PC-9 (cell line): ENCODE data around the gene HMSD. TPM values are rescaled to one million over a fixed set of nuclear protein-coding genes. Genes with fewer than 3 reads are reported as not detected.

Experiments
- BruUV-seq: library from RNA; stranded (reverse); fragments of 400-500 nt; replicated peaks from 2 replicates; lab custom pipeline; 2021; lab: Mats Ljungman, UMichigan
- CTCF ChIA-PET: fragments of 300-600 bp; sonication (Branson Sonifier 250); formaldehyde crosslinking; loops from one replicate; lab custom pipeline; 2022; ENCODE audit warnings: antibody characterized with exemption; lab: Charles Lee
- POLR2A ChIA-PET: fragments of 300-600 bp; sonication (Branson Sonifier 250); formaldehyde crosslinking; loops from one replicate; lab custom pipeline; 2022; ENCODE audit warnings: antibody characterized with exemption; ENCODE audit not compliant: unreplicated experiment; lab: Charles Lee
- DNase-seq, 2 experiments: peaks; one replicate each; pipeline versions ENCODE4 v3.0.0 to v3.0.0-alpha.2; 2015 to 2022; ENCODE audit warnings: mixed read lengths in 1 of 2
- H2AFZ ChIP-seq: fragments of 200-600 bp; sonication (generic); 2 replicates; pipeline ENCODE4 v1.8.1; 2017; ENCODE audit warnings: antibody characterized with exemption
- H3F3A ChIP-seq: fragments of 200-600 bp; sonication (generic); 2 replicates; pipeline ENCODE4 v1.8.1; 2017; ENCODE audit warnings: antibody characterized with exemption, mild to moderate bottlenecking, low read depth; ENCODE audit not compliant: insufficient read depth
- H3K27ac ChIP-seq: fragments of 200-600 bp; sonication (generic); 2 replicates; pipeline ENCODE4 v1.6.1; 2016; ENCODE audit warnings: mixed run types
- H3K27me3 ChIP-seq: fragments of 200-600 bp; sonication (generic); 2 replicates; pipeline ENCODE4 v1.6.1; 2016; ENCODE audit warnings: low read depth, mixed run types; ENCODE audit not compliant: insufficient read depth
- H3K36me3 ChIP-seq: fragments of 200-600 bp; sonication (generic); 2 replicates; pipeline ENCODE4 v1.6.1; 2016; ENCODE audit warnings: low read depth, mixed run types
- H3K4me1 ChIP-seq: fragments of 200-600 bp; sonication (generic); replicated peaks from 2 replicates; pipeline ENCODE4 v1.6.1; 2016; ENCODE audit warnings: mixed run types; ENCODE audit not compliant: insufficient read depth
- H3K4me2 ChIP-seq: fragments of 200-600 bp; sonication (generic); 2 replicates; pipeline ENCODE4 v1.6.1; 2017; ENCODE audit warnings: mixed run types
- H3K4me3 ChIP-seq: fragments of 200-600 bp; sonication (generic); 2 replicates; pipeline ENCODE4 v1.6.1; 2016; ENCODE audit warnings: mixed run types
- H3K79me2 ChIP-seq: fragments of 200-600 bp; sonication (generic); 2 replicates; pipeline ENCODE4 v1.6.1; 2017; ENCODE audit warnings: low read depth, mixed run types
- H3K9me2 ChIP-seq: fragments of 200-600 bp; sonication (generic); 2 replicates; pipeline ENCODE4 v1.8.1; 2017; ENCODE audit warnings: mild to moderate bottlenecking; ENCODE audit not compliant: insufficient read depth
- H3K9me3 ChIP-seq: fragments of 200-600 bp; sonication (generic); 2 replicates; pipeline ENCODE4 v1.8.1; 2016; ENCODE audit warnings: low read depth; ENCODE audit not compliant: insufficient read depth
- H4K20me1 ChIP-seq: fragments of 200-600 bp; sonication (generic); 2 replicates; pipeline ENCODE4 v1.8.1; 2017; ENCODE audit not compliant: insufficient read depth
- EZH2 ChIP-seq: fragments of 200-600 bp; sonication (generic); IDR thresholded peaks from 2 replicates; pipeline ENCODE4 v1.8.0; 2017; ENCODE audit warnings: antibody characterized with exemption, low read depth
- intact Hi-C: fragments of 100-400 bp; cut with micrococcal nuclease; formaldehyde crosslinking; loops from one replicate; pipeline ENCODE4 v1.10.0; 2022; ENCODE audit not compliant: unreplicated experiment
- total RNA-seq: library from RNA; stranded (reverse); gene quantifications from 2 replicates; pipeline ENCODE4 v1.2.3, GENCODE V29; 2021
- TF ChIP-seq, protein P1 (sequence below): fragments of 200-600 bp; sonication (generic); conservative IDR thresholded peaks from 2 replicates; pipeline ENCODE4 v1.6.1; 2017; ENCODE audit warnings: mixed run types, antibody characterized with exemption, mild to moderate bottlenecking, moderate library complexity

HMSD gene
- total RNA-seq, 1 experiment from 2014 or later: not detected

DNA sequence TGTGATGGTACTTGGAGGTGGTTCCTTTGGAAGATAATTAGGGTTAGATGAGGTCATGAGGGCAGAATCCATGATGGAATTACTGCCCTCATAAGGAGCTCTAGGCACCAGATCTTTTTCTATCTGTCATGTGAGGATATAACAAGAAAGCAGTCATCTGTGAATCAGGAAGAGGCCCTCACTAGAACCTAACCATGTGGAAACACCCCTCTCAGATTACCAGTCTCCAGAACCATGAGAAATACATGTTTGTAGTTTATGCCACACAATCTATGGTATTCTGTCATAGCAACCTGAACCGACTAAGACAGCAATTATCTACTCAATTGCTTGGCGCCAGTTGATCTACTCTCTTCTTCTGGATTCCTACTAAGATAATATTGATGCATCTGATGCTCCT lies 43.7 kb upstream of the HMSD start:
- Histone ChIP-seq H3K4me3 (no peak overlapping the region), H3K4me1 (no peaks in the 10 kb centered on the region), H3K9me3 (no peaks in the 10 kb centered on the region), H2AFZ (no peak overlapping the region), H3K27ac (no peak overlapping the region), H3K9me2 (no peaks in the 10 kb centered on the region), H4K20me1 (no peaks in the 10 kb centered on the region), H3F3A (no peaks in the 10 kb centered on the region), H3K4me2 (no peak overlapping the region), H3K27me3 (no peaks in the 10 kb centered on the region), H3K79me2 (no peaks in the 10 kb centered on the region), H3K36me3 (no peaks in the 10 kb centered on the region)
- ChIA-PET POLR2A (no interaction called here), CTCF (no interaction called here)
- TF ChIP-seq, protein P1, sequence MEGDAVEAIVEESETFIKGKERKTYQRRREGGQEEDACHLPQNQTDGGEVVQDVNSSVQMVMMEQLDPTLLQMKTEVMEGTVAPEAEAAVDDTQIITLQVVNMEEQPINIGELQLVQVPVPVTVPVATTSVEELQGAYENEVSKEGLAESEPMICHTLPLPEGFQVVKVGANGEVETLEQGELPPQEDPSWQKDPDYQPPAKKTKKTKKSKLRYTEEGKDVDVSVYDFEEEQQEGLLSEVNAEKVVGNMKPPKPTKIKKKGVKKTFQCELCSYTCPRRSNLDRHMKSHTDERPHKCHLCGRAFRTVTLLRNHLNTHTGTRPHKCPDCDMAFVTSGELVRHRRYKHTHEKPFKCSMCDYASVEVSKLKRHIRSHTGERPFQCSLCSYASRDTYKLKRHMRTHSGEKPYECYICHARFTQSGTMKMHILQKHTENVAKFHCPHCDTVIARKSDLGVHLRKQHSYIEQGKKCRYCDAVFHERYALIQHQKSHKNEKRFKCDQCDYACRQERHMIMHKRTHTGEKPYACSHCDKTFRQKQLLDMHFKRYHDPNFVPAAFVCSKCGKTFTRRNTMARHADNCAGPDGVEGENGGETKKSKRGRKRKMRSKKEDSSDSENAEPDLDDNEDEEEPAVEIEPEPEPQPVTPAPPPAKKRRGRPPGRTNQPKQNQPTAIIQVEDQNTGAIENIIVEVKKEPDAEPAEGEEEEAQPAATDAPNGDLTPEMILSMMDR: no peak
- TF ChIP-seq EZH2: no peak
- intact Hi-C loops: no loop called here
- DNase-seq: no peak
- no TSS peak for BruUV-seq

DNA sequence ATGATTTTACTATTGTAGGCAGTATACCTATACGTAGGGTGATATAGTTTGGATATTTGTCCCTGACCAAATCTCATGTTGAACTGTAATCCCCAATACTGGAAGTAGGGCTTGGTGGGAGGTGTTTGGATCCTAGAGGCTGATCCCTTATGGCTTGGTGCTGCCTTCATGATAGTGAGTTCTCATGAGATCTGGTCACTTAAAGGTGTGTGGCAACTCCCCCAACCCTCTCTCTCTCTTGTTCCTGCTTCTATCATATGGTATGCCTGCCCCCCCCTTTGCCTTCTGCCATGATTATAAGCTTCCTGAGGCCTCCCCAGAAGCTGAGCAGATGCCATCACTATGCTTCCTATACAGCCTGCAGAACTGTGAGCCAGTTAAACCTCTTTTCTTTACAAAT lies 43.0 kb upstream of the HMSD start:
- CTCF ChIA-PET: no interaction called here
- Histone ChIP-seq H3K9me2 (no peaks in the 10 kb centered on the region), H4K20me1 (no peaks in the 10 kb centered on the region), H3K27me3 (no peaks in the 10 kb centered on the region), H3F3A (no peaks in the 10 kb centered on the region), H3K9me3 (no peaks in the 10 kb centered on the region), H3K4me1 (no peaks in the 10 kb centered on the region), H3K4me3 (no peak overlapping the region), H2AFZ (no peak overlapping the region), H3K79me2 (no peaks in the 10 kb centered on the region), H3K4me2 (no peak overlapping the region), H3K27ac (no peak overlapping the region), H3K36me3 (no peaks in the 10 kb centered on the region)
- intact Hi-C loops: no loop called here
- TF ChIP-seq EZH2: no peak
- TF ChIP-seq, protein P1: no peak
- POLR2A ChIA-PET: no interaction called here
- BruUV-seq: no TSS peak
- no peak for DNase-seq

DNA sequence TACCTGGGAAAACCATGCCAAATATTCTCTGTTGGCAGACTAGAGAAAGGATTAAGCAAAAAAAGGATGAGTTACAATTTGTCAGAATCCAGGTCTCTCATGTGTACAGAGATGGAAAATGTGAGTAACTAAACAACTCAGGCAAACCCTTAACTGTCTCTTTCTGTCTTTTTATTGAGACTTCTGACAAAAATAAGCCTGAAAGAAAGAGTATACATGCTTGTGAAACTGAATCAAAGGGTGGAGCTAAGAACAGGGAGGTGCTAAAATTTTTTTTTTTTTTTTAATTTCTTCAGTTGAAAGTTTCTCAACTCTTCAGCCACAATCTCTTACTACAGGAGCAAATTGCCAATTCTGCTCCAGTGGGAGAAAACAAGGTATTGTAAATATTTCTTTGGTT lies 41.4 kb upstream of the HMSD start, which contains the start of gene SERPINB10:
SERPINB10 (plus strand) TSS at position 295 of the 400 bp plus-strand sequence. CDS start 7,553 bp downstream, outside the sequence.
- no peaks in the 10 kb centered on the region for H3K9me2 ChIP-seq
- no peak within 1 kb of the TSS for H3K27ac ChIP-seq
- no peak for DNase-seq
- no peaks in the 10 kb centered on the region for H3F3A ChIP-seq
- no peaks in the 10 kb centered on the region for H4K20me1 ChIP-seq
- no peaks in the 10 kb centered on the region for H3K27me3 ChIP-seq
- no peak within 1 kb of the TSS for H3K4me2 ChIP-seq
- no peak within 1 kb of the TSS for H3K4me3 ChIP-seq
- no peaks in the 10 kb centered on the region for H3K79me2 ChIP-seq
- BruUV-seq: no TSS peak
- H3K9me3 ChIP-seq: no peaks in the 10 kb centered on the region
- ChIA-PET POLR2A (no interaction called here), CTCF (no interaction called here)
- no peak for TF ChIP-seq EZH2
- TF ChIP-seq, protein P1: no peak
- no peak within 1 kb of the TSS; the same call in 1 of the 2 replicates for H2AFZ ChIP-seq
- no peaks in the 10 kb centered on the region for H3K4me1 ChIP-seq
- intact Hi-C loops: no loop called here
- no peaks in the 10 kb centered on the region for H3K36me3 ChIP-seq
